NCI-H2196 (cell line): ENCODE results near the gene TST.
"Not testable (repeated sequence)": the region's sequence is repeated elsewhere in the genome, so short reads cannot be mapped to it uniquely, and the experiment has no call there.

Experiments used
- DNase-seq: peaks from one replicate; lab custom pipeline; 2025; ENCODE audit not compliant: unreplicated experiment; lab: John Stamatoyannopoulos, UW

Gene TST

GRCh38 chr22:37016134-37016910 lies 2.9 kb downstream of the TST start:
- DNase-seq, result no peak

GRCh38 chr22:37015587-37015878 lies 3.7 kb downstream of the TST start:
- DNase-seq, result no peak

- DNase-seq, result no peak
These were observed 4.2 kb downstream of the TST start for GRCh38 chr22:37014835-37015586.

- no peak for DNase-seq
These were observed 4.8 kb downstream of the TST start for GRCh38 chr22:37014415-37014806.

GRCh38 chr22:37012956-37013355 lies 6.3 kb downstream of the TST start:
- DNase-seq, result no peak

GRCh38 chr22:37012262-37012904 lies 6.9 kb downstream of the TST start:
- no peak for DNase-seq

- DNase-seq, result no peak
These were observed 7.8 kb downstream of the TST start for GRCh38 chr22:37011472-37011871.

- DNase-seq, result no peak
These were observed 8.3 kb downstream of the TST start for GRCh38 chr22:37010976-37011375.

- peak; percentile 18 for DNase-seq
These were observed 9.1 kb downstream of the TST start for GRCh38 chr22:37010174-37010573.

- no peak for DNase-seq
These were observed 9.8 kb downstream of the TST start for GRCh38 chr22:37009490-37009889.

GRCh38 chr22:37008365-37008764 lies 10.9 kb downstream of the TST start:
- no peak for DNase-seq

GRCh38 chr22:37007651-37008050 lies 11.6 kb downstream of the TST start:
- DNase-seq, result no peak

- DNase-seq, result no peak
These were observed 16.6 kb downstream of the TST start for GRCh38 chr22:37002633-37003032.

GRCh38 chr22:37001826-37002225 lies 17.4 kb downstream of the TST start:
- no peak for DNase-seq

GRCh38 chr22:37000676-37001534 lies 18.3 kb downstream of the TST start:
- no peak for DNase-seq

GRCh38 chr22:36999463-36999862 lies 19.8 kb downstream of the TST start:
- no peak for DNase-seq

GRCh38 chr22:36998620-36999351 lies 20.5 kb downstream of the TST start:
- no peak for DNase-seq

- DNase-seq, result no peak
These were observed 21.5 kb downstream of the TST start for GRCh38 chr22:36997746-36998145.

GRCh38 chr22:36991206-36991605 lies 28.0 kb downstream of the TST start:
- DNase-seq, result no peak

- DNase-seq, result no peak
These were observed 28.8 kb downstream of the TST start for GRCh38 chr22:36990457-36990856.

GRCh38 chr22:36989012-36989411 lies 30.2 kb downstream of the TST start:
- not testable (repeated sequence) for DNase-seq
